ENCODE measurements around the gene SH2D2A.

- TF ChIP-seq CTCF (conservative IDR thresholded peaks at IDR 0.05; ENCODE audit: low read length) = peak; percentile 98
- no peak for TF ChIP-seq EZH2phosphoT487 (IDR thresholded peaks at IDR 0.05; ENCODE audit: borderline replicate concordance)
Measured at GRCh38 chr1:156838972-156839371, 22.3 kb upstream of the SH2D2A start.
